SK-N-SH treated with all-trans-retinoic acid at 6 μM for 48 hours (cell line): ENCODE data around the gene GOLGA1.

Experiments used
- ATAC-seq: fragments of 200-7000 bp; cut with Tn5 transposase; 3 replicates; pipeline ENCODE4 v1.9.1; 2020; ENCODE audit warnings: mild to moderate bottlenecking, moderate library complexity
- ARNTL ChIP-seq: fragments of 450-650 bp; formaldehyde crosslinking; IDR thresholded peaks from 2 replicates; pipeline ENCODE4 v1.5.0; 2020; ENCODE audit warnings: low read depth, mild to moderate bottlenecking, moderate library complexity, borderline replicate concordance
- CREB5 ChIP-seq: fragments of 250-450 bp; sonication (Bioruptor Pico); IDR thresholded peaks from 2 replicates; pipeline ENCODE4 v1.5.1; 2020; ENCODE audit warnings: low read depth, mild to moderate bottlenecking, moderate library complexity
- CSDC2 ChIP-seq: fragments of 250-450 bp; sonication (Bioruptor Pico); IDR thresholded peaks from 2 replicates; pipeline ENCODE4 v1.5.0; 2020; ENCODE audit warnings: mild to moderate bottlenecking, moderate library complexity
- ESRRG ChIP-seq: fragments of 250-450 bp; sonication (Bioruptor Pico); IDR thresholded peaks from 2 replicates; pipeline ENCODE4 v1.6.1; 2021; ENCODE audit warnings: mild to moderate bottlenecking
- GLIS3 ChIP-seq: fragments of 250-450 bp; sonication (Bioruptor Pico); IDR thresholded peaks from 2 replicates; pipeline ENCODE4 v1.5.0; 2020; ENCODE audit warnings: mild to moderate bottlenecking, moderate library complexity
- OSR1 ChIP-seq: fragments of 250-450 bp; sonication (Bioruptor Pico); IDR thresholded peaks from 2 replicates; pipeline ENCODE4 v1.8.0; 2022; ENCODE audit warnings: moderate library complexity, mild to moderate bottlenecking, inconsistent platforms
- PATZ1 ChIP-seq: fragments of 250-450 bp; sonication (Bioruptor Pico); IDR thresholded peaks from 2 replicates; pipeline ENCODE4 v1.8.0; 2020; ENCODE audit warnings: mild to moderate bottlenecking, moderate library complexity, borderline replicate concordance
- POU6F1 ChIP-seq: fragments of 250-450 bp; sonication (Bioruptor Pico); IDR thresholded peaks from 2 replicates; pipeline ENCODE4 v1.8.0; 2021; ENCODE audit warnings: low read depth, mild to moderate bottlenecking, moderate library complexity, borderline replicate concordance
- PPARA ChIP-seq: fragments of 250-450 bp; sonication (Bioruptor Pico); IDR thresholded peaks from 2 replicates; pipeline ENCODE4 v1.5.0; 2020; ENCODE audit warnings: mild to moderate bottlenecking, borderline replicate concordance
- RARB ChIP-seq: fragments of 250-450 bp; sonication (Bioruptor Pico); IDR thresholded peaks from 2 replicates; pipeline ENCODE4 v1.8.0; 2021; ENCODE audit warnings: mild to moderate bottlenecking, moderate library complexity
- TCF4 ChIP-seq: fragments of 250-450 bp; sonication (Bioruptor Pico); IDR thresholded peaks from 2 replicates; pipeline ENCODE4 v1.8.0; 2021; ENCODE audit warnings: mild to moderate bottlenecking, moderate library complexity, borderline replicate concordance
- TOX ChIP-seq: fragments of 250-450 bp; sonication (Bioruptor Pico); IDR thresholded peaks from 2 replicates; pipeline ENCODE4 v1.8.0; 2021; ENCODE audit warnings: mild to moderate bottlenecking, moderate library complexity, borderline replicate concordance
- TSHZ2 ChIP-seq: fragments of 250-450 bp; sonication (Bioruptor Pico); IDR thresholded peaks from 2 replicates; pipeline ENCODE4 v1.5.0; 2020; ENCODE audit warnings: mild to moderate bottlenecking, moderate library complexity
- ZFP3 ChIP-seq: fragments of 250-450 bp; sonication (Bioruptor Pico); IDR thresholded peaks from 2 replicates; pipeline ENCODE4 v1.5.0; 2020; ENCODE audit warnings: mild to moderate bottlenecking, moderate library complexity
- ZFP30 ChIP-seq: fragments of 450-650 bp; formaldehyde crosslinking; IDR thresholded peaks from 2 replicates; pipeline ENCODE4 v1.5.0; 2022; ENCODE audit warnings: mild to moderate bottlenecking, moderate library complexity
- ZNF565 ChIP-seq: fragments of 450-650 bp; formaldehyde crosslinking; conservative IDR thresholded peaks from 2 replicates; pipeline ENCODE4 v1.5.0; 2020; ENCODE audit warnings: low read depth, mild to moderate bottlenecking, moderate library complexity
- ZNF8 ChIP-seq: fragments of 450-650 bp; formaldehyde crosslinking; IDR thresholded peaks from 2 replicates; pipeline ENCODE4 v1.5.0; 2020; ENCODE audit warnings: mild to moderate bottlenecking, moderate library complexity

Gene GOLGA1

GRCh38 chr9:124857533-124858162 lies 83.2 kb downstream of the GOLGA1 start:
- ATAC-seq = no peak
- TF ChIP-seq POU6F1 (no peak), RARB (CRISPR knock-in tag) (no peak), ZNF565 (CRISPR knock-in tag) (no peak), GLIS3 (CRISPR knock-in tag) (no peak), PATZ1 (CRISPR knock-in tag) (no peak), ARNTL (no peak), CSDC2 (CRISPR knock-in tag) (no peak)

GRCh38 chr9:124855944-124856765 lies 84.7 kb downstream of the GOLGA1 start:
- TF ChIP-seq ZFP30 (no peak), PATZ1 (CRISPR knock-in tag) (no peak), ZNF8 (CRISPR knock-in tag) (no peak), TSHZ2 (CRISPR knock-in tag) (no peak), OSR1 (CRISPR knock-in tag) (no peak), PPARA (no peak), TOX (no peak), GLIS3 (CRISPR knock-in tag) (no peak), ARNTL (no peak), ZFP3 (CRISPR knock-in tag) (no peak), TCF4 (no peak)
- peak; percentile 62 for ATAC-seq

GRCh38 chr9:124855566-124855943 lies 85.3 kb downstream of the GOLGA1 start:
- TF ChIP-seq TSHZ2 (CRISPR knock-in tag) (no peak), ZNF8 (CRISPR knock-in tag) (no peak), CREB5 (CRISPR knock-in tag) (no peak), GLIS3 (CRISPR knock-in tag) (no peak), ESRRG (CRISPR knock-in tag) (no peak), RARB (CRISPR knock-in tag) (no peak)
- TF ChIP-seq, all 23 proteins: peak for 0
- peak; percentile 1 for ATAC-seq
